Measurements from ENCODE around the gene CYYR1. TPM values are rescaled to one million over a fixed set of nuclear protein-coding genes. Genes with fewer than 3 reads are reported as not detected.

CYYR1 gene
- total RNA-seq, 2 experiments from 2014 or later = not detected

DNA sequence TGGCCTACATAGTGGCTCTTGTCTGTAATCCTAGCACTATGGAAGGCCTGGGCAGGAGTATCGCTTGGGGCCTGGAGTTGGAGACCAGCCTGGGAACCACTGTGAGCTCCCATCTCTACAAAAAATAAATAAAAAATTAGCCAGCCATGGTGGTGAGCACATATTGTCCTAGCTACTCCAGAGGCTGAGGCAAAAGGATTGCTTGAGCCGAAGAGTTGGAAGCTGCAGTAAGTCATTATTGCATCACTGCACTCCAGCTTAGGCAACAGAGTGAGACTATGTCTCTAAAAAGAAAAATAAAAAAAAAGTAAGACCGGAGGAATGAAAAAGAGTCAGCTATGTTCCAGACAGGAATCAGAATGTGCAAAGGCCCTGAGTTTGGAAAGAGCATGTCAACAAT is 115.3 kb downstream of the CYYR1 start:
- no peak overlapping the region for H3K4me3 ChIP-seq (ENCODE audit: low read depth, low read length, poor library complexity, severe bottlenecking)
- no peaks in the 10 kb centered on the region for H3K4me1 ChIP-seq (ENCODE audit: insufficient read depth, low read length, poor library complexity, severe bottlenecking)
- no peak for DNase-seq (ENCODE audit: low spot score)
- no peaks in the 10 kb centered on the region for H3K9me3 ChIP-seq (ENCODE audit: low read length)
- TF ChIP-seq, protein P1, sequence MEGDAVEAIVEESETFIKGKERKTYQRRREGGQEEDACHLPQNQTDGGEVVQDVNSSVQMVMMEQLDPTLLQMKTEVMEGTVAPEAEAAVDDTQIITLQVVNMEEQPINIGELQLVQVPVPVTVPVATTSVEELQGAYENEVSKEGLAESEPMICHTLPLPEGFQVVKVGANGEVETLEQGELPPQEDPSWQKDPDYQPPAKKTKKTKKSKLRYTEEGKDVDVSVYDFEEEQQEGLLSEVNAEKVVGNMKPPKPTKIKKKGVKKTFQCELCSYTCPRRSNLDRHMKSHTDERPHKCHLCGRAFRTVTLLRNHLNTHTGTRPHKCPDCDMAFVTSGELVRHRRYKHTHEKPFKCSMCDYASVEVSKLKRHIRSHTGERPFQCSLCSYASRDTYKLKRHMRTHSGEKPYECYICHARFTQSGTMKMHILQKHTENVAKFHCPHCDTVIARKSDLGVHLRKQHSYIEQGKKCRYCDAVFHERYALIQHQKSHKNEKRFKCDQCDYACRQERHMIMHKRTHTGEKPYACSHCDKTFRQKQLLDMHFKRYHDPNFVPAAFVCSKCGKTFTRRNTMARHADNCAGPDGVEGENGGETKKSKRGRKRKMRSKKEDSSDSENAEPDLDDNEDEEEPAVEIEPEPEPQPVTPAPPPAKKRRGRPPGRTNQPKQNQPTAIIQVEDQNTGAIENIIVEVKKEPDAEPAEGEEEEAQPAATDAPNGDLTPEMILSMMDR (conservative IDR thresholded peaks at IDR 0.05; ENCODE audit: low read length) = no peak
- H3K4me2 ChIP-seq (ENCODE audit: low read length) = no peak overlapping the region
- intact Hi-C loops (cut with micrococcal nuclease; ENCODE audit: unreplicated experiment) = no loop called here
- ChIA-PET CTCF (ENCODE audit: unreplicated experiment) (no interaction called here), POLR2A (interaction anchor here (1.0 kb wide), 1 partner anchor 9 kb away, joined by 4 read pairs; no protein-coding TSS in a partner anchor)
- H2AFZ ChIP-seq (ENCODE audit: low read length) = no peak overlapping the region
- H3K9me2 ChIP-seq (ENCODE audit: insufficient read depth, low read length) = no peaks in the 10 kb centered on the region
- no peaks in the 10 kb centered on the region for H4K20me1 ChIP-seq (ENCODE audit: insufficient read depth, low read length)
- H3K79me2 ChIP-seq (ENCODE audit: insufficient read depth, low read depth, low read length) = no peaks in the 10 kb centered on the region
- no TSS peak for BruUV-seq (replicated peaks)
- H3K36me3 ChIP-seq (ENCODE audit: insufficient read depth, low read length) = no peaks in the 10 kb centered on the region
- H3K27ac ChIP-seq (ENCODE audit: low read depth, low read length, poor library complexity, severe bottlenecking) = no peak overlapping the region

DNA sequence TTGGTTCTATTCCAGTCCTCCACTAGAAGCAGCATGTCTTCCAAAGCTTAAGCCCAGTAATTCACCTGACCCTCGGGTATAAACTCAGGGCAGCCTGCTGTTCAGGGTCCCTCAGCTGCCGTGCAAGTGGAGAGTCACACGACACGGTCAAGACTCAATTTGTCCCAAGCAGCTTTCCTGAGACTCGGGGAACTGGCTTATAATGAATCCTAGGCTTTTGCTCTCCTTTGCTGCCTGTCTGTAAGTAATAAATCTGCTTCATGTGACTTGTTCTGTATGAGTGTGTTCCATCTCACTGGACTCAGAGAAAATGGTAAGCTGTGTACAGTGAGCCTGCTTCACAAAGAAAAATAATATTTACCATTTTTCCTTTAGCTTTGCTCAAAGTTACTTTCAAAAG is 119.8 kb downstream of the CYYR1 start:
- H3K27ac ChIP-seq (ENCODE audit: low read depth, low read length, poor library complexity, severe bottlenecking) = no peak overlapping the region
- DNase-seq (ENCODE audit: low spot score) = no peak
- BruUV-seq (replicated peaks) = no TSS peak
- H3K9me2 ChIP-seq (ENCODE audit: insufficient read depth, low read length) = no peaks in the 10 kb centered on the region
- H2AFZ ChIP-seq (ENCODE audit: low read length) = no peak overlapping the region
- ChIA-PET POLR2A (no interaction called here), CTCF (ENCODE audit: unreplicated experiment) (no interaction called here)
- H3K9me3 ChIP-seq (ENCODE audit: low read length) = no peaks in the 10 kb centered on the region
- H3K4me3 ChIP-seq (ENCODE audit: low read depth, low read length, poor library complexity, severe bottlenecking) = no peak overlapping the region
- H3K79me2 ChIP-seq (ENCODE audit: insufficient read depth, low read depth, low read length) = no peaks in the 10 kb centered on the region
- intact Hi-C loops (cut with micrococcal nuclease; ENCODE audit: unreplicated experiment) = no loop called here
- no peak overlapping the region for H3K4me2 ChIP-seq (ENCODE audit: low read length)
- TF ChIP-seq, protein P1 (conservative IDR thresholded peaks at IDR 0.05; ENCODE audit: low read length) = no peak
- no peak for TF ChIP-seq EZH2phosphoT487 (IDR thresholded peaks at IDR 0.05; ENCODE audit: borderline replicate concordance, low read depth, low read length)
- no peaks in the 10 kb centered on the region for H4K20me1 ChIP-seq (ENCODE audit: insufficient read depth, low read length)
- no peaks in the 10 kb centered on the region for H3K4me1 ChIP-seq (ENCODE audit: insufficient read depth, low read length, poor library complexity, severe bottlenecking)
- no peaks in the 10 kb centered on the region for H3K36me3 ChIP-seq (ENCODE audit: insufficient read depth, low read length)

DNA sequence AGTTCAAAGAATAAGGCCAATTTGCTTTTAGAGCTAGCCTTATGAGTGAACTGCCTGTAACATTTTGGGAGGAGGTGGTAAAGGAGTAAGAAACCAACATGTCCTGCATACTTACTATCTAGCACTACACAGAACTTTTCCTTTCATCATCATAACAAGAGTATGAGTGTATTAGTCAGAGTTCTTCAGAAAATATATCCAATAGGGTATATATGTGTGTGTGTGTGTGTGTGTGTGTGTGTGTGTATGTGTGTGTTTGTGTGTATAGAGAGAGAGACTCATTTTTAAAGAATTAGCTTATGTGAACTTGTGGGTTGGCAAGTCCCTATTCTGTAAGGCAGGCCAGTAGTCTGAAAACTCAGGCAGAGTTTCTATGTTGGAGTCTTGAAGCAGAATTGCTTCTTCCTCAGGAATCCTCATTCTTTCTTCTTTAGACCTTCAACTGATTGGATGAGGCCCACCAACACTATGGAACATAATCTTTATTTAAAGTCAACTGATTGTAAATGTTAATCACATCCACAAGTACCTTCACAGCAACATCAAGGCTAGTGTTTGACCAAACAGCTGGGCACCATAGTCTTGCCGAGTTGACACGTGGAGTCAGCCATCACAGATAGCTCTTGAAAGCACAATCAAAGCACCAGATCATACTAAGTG is 121.9 kb downstream of the CYYR1 start:
- ChIA-PET POLR2A (interaction anchor here (0.6 to 0.9 kb wide), 2 partner anchors 11 to 14 kb away, joined by 3 read pairs; no protein-coding TSS in a partner anchor), CTCF (ENCODE audit: unreplicated experiment) (no interaction called here)
- no peaks in the 10 kb centered on the region for H3K9me2 ChIP-seq (ENCODE audit: insufficient read depth, low read length)
- H3K79me2 ChIP-seq (ENCODE audit: insufficient read depth, low read depth, low read length) = no peaks in the 10 kb centered on the region
- intact Hi-C loops (cut with micrococcal nuclease; ENCODE audit: unreplicated experiment) = no loop called here
- DNase-seq (ENCODE audit: low spot score) = no peak
- H3K4me2 ChIP-seq (ENCODE audit: low read length) = no peak overlapping the region
- H3K4me3 ChIP-seq (ENCODE audit: low read depth, low read length, poor library complexity, severe bottlenecking) = no peak overlapping the region
- H3K4me1 ChIP-seq (ENCODE audit: insufficient read depth, low read length, poor library complexity, severe bottlenecking) = no peaks in the 10 kb centered on the region
- no peak overlapping the region for H2AFZ ChIP-seq (ENCODE audit: low read length)
- H3K27ac ChIP-seq (ENCODE audit: low read depth, low read length, poor library complexity, severe bottlenecking) = no peak overlapping the region
- TF ChIP-seq, protein P1 (conservative IDR thresholded peaks at IDR 0.05; ENCODE audit: low read length) = no peak
- no peak for TF ChIP-seq EZH2phosphoT487 (IDR thresholded peaks at IDR 0.05; ENCODE audit: borderline replicate concordance, low read depth, low read length)
- no TSS peak for BruUV-seq (replicated peaks)
- H3K36me3 ChIP-seq (ENCODE audit: insufficient read depth, low read length) = no peaks in the 10 kb centered on the region
- no peaks in the 10 kb centered on the region for H4K20me1 ChIP-seq (ENCODE audit: insufficient read depth, low read length)
- H3K9me3 ChIP-seq (ENCODE audit: low read length) = no peaks in the 10 kb centered on the region
